Suprapubic skin (tissue), 4 donors: ENCODE data around the gene CRYGC.

Source experiments
- CTCF ChIP-seq, 2 donors: fragments of 200-600 bp in 1 of 2; fragments of 450-650 bp in 1 of 2; sonication (generic) in 1 of 2; IDR thresholded peaks; one replicate each; pipeline ENCODE4 v1.5.1; 2016 to 2019; ENCODE audit warnings: antibody characterized with exemption in 2 of 2, mild to moderate bottlenecking in 1 of 2, moderate library complexity in 1 of 2
- EP300 ChIP-seq: sonication (generic); formaldehyde crosslinking; IDR thresholded peaks from one replicate; pipeline ENCODE4 v1.6.1; 2017; ENCODE audit warnings: antibody characterized with exemption
- POLR2A ChIP-seq, 2 donors: fragments of 450-650 bp; IDR thresholded peaks; one replicate each; pipeline ENCODE4 v1.6.1; 2017; ENCODE audit warnings: antibody characterized with exemption in 2 of 2, mild to moderate bottlenecking in 2 of 2, moderate library complexity in 2 of 2
- POLR2AphosphoS5 ChIP-seq, 3 donors: sonication (generic); formaldehyde crosslinking; IDR thresholded peaks; one replicate each; pipeline ENCODE4 v1.6.1; 2017; ENCODE audit warnings: antibody characterized with exemption in 3 of 3

GRCh38 chr2:208093128-208093527, 36.5 kb downstream of the CRYGC start:
- TF ChIP-seq POLR2AphosphoS5 (IDR thresholded peaks at IDR 0.05) (no peak), CTCF (IDR thresholded peaks at IDR 0.05) (no peak), POLR2A (IDR thresholded peaks at IDR 0.05) (no peak), EP300 (no peak)
